Activated CD8-positive, alpha-beta T cell treated with anti-CD3 and anti-CD28 coated beads for 36 hours (primary cell): ENCODE data around the gene EDN3. TPM values are rescaled to one million over a fixed set of nuclear protein-coding genes. Genes with fewer than 3 reads are reported as not detected.

Experiments
- ATAC-seq: fragments of 200-7000 bp; cut with Tn5 transposase; one replicate; pipeline ENCODE4 v1.10.0; 2021; ENCODE audit warnings: mild to moderate bottlenecking, moderate library complexity
- CTCF ChIA-PET: fragments of 350-600 bp; sonication (Branson Sonifier 250); formaldehyde crosslinking; loops from one replicate; lab custom pipeline; 2021; ENCODE audit warnings: antibody characterized with exemption; lab: Charles Lee
- POLR2A ChIA-PET: fragments of 350-600 bp; sonication (Branson Sonifier 250); formaldehyde crosslinking; loops from one replicate; lab custom pipeline; 2021; ENCODE audit warnings: antibody characterized with exemption; lab: Charles Lee
- DNase-seq: peaks from one replicate; pipeline ENCODE4 v3.0.0-alpha.2; 2020
- H3K27ac Mint-ChIP-seq: one replicate; pipeline ENCODE4 v1.8.0; 2021; ENCODE audit warnings: mild to moderate bottlenecking, mixed read lengths
- H3K27me3 Mint-ChIP-seq: one replicate; pipeline ENCODE4 v1.8.0; 2021; ENCODE audit warnings: mixed read lengths
- H3K36me3 Mint-ChIP-seq: one replicate; pipeline ENCODE4 v1.8.0; 2021; ENCODE audit warnings: low read depth, mixed read lengths
- H3K4me1 Mint-ChIP-seq: one replicate; pipeline ENCODE4 v1.8.0; 2021; ENCODE audit warnings: low read depth, mixed read lengths
- H3K4me3 Mint-ChIP-seq: one replicate; pipeline ENCODE4 v1.8.0; 2021; ENCODE audit warnings: mild to moderate bottlenecking, moderate library complexity, mixed read lengths
- H3K9me3 Mint-ChIP-seq: one replicate; pipeline ENCODE4 v1.8.0; 2021; ENCODE audit warnings: mixed read lengths
- intact Hi-C: fragments of 100-400 bp; cut with micrococcal nuclease; formaldehyde crosslinking; loops from one replicate; pipeline ENCODE4 v1.10.0; 2022
- total RNA-seq, 2 experiments: library from RNA; stranded (reverse); gene quantifications; one replicate each; pipeline ENCODE4 v1.2.3, GENCODE V29; 2021
- TF ChIP-seq, protein P1 (sequence below): fragments of 200-600 bp; IDR thresholded peaks from one replicate; pipeline ENCODE4 v1.8.0; 2022; ENCODE audit warnings: antibody characterized with exemption, mild to moderate bottlenecking

Gene EDN3
- total RNA-seq, 2 experiments from 2014 or later = 0.09 TPM; not detected in 1

DNA sequence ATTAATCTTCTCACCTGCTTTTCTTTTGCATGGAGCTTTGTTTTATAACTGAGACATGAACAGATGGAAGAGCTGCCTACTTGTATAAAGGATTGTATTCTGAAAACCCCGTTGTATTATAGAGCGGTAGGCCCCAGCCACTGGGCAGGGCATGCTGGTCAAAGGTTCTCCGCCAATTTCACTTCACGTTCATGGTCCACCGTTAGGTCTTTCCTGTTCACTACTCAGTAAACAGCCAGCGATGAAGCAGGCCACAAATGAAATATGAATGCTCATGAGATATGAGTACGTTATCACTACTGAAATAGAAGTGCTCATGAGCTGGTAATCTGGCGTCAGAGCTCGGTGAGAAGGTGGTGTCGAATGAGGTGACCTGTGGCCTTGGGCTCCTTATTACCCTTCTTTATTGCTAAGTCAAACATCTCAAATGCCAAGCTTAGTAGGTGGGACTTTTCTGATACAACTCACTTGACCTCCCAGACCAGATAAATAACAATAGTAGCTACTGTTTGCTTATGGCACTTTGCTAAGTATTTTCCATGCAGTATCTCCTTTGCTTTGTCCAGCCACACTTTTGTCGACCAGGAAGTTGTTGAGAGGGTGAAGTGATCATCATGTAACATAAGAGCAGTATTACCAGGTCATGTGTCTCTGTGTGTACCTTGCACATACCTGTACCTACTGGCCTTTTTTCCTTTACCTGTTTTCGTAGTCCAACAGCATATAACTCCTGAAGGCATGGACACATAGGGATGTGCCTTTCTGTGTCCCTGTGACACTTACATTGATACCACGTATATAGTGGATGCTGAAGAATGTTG lies 16.7 kb downstream of the EDN3 start:
- Mint-ChIP-seq H3K27ac (no peak overlapping the region), H3K4me1 (no peaks in the 10 kb centered on the region), H3K36me3 (no peaks in the 10 kb centered on the region), H3K4me3 (no peak overlapping the region), H3K9me3 (no peaks in the 10 kb centered on the region), H3K27me3 (no peaks in the 10 kb centered on the region)
- CTCF ChIA-PET = no interaction called here
- no peak for ATAC-seq
- intact Hi-C loops = no loop called here
- POLR2A ChIA-PET = no interaction called here
- DNase-seq = no peak
- TF ChIP-seq, protein P1, sequence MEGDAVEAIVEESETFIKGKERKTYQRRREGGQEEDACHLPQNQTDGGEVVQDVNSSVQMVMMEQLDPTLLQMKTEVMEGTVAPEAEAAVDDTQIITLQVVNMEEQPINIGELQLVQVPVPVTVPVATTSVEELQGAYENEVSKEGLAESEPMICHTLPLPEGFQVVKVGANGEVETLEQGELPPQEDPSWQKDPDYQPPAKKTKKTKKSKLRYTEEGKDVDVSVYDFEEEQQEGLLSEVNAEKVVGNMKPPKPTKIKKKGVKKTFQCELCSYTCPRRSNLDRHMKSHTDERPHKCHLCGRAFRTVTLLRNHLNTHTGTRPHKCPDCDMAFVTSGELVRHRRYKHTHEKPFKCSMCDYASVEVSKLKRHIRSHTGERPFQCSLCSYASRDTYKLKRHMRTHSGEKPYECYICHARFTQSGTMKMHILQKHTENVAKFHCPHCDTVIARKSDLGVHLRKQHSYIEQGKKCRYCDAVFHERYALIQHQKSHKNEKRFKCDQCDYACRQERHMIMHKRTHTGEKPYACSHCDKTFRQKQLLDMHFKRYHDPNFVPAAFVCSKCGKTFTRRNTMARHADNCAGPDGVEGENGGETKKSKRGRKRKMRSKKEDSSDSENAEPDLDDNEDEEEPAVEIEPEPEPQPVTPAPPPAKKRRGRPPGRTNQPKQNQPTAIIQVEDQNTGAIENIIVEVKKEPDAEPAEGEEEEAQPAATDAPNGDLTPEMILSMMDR = no peak

DNA sequence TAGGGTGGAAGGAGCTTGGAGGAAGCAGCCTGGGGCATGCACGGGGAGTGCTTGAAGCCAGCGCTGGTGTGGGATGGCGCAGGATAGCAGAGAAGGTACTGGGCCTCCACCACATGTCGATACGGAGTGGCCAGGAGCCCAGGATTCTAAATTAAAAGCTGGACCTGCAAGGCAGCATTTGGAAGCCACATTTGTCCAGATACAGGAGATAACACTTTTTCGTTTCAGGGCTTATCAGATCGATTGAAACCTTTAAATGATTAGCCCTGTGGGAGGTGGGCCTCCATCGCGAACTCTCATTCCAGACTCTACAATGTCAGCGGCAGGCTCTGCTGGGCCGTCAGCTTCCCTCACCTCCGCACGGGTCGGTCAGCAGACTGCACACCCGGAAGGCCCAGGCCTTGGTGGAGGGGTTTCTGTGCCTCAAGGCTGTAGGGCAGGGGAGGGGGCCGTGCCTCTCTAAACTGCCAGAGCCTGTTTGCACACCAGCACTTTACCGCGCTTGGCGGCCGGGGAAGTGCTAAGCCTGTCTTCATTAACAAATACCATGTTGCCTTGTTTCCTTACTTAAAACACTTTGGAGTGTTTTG lies 17.9 kb downstream of the EDN3 start:
- DNase-seq = no peak
- CTCF ChIA-PET = no interaction called here
- no peaks in the 10 kb centered on the region for H3K36me3 Mint-ChIP-seq
- intact Hi-C loops = no loop called here
- no peak overlapping the region for H3K27ac Mint-ChIP-seq
- POLR2A ChIA-PET = no interaction called here
- H3K9me3 Mint-ChIP-seq = no peaks in the 10 kb centered on the region
- no peaks in the 10 kb centered on the region for H3K27me3 Mint-ChIP-seq
- TF ChIP-seq, protein P1 = no peak
- no peaks in the 10 kb centered on the region for H3K4me1 Mint-ChIP-seq
- no peak for ATAC-seq
- no peak overlapping the region for H3K4me3 Mint-ChIP-seq

DNA sequence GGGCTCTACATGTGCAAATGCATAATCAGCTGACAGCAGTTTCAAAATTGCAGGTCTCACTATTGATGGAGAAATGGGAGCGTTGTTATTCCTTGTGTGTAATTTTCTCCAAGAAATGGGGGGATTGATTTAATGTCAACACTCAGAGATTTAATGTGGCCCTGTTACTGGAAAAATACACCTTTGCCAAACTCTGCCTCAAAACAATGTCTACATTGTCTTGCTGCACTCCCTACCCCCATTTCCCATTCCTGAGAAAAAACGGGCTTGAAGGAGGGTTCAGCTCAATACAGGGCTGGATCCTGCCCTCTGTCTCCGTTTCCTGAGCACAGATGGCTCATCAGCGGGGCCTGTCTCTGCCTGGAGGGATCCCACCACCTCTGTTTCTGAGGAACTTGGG lies 18.4 kb downstream of the EDN3 start:
- no peaks in the 10 kb centered on the region for H3K9me3 Mint-ChIP-seq
- no peaks in the 10 kb centered on the region for H3K27me3 Mint-ChIP-seq
- CTCF ChIA-PET = interaction anchor here (1.0 kb wide), 1 partner anchor 85 kb away, joined by 3 read pairs; no protein-coding TSS in a partner anchor
- DNase-seq (no peak), ATAC-seq (no peak)
- no peaks in the 10 kb centered on the region for H3K4me1 Mint-ChIP-seq
- TF ChIP-seq, protein P1 = no peak
- no peak overlapping the region for H3K27ac Mint-ChIP-seq
- intact Hi-C loops = no loop called here
- no peaks in the 10 kb centered on the region for H3K36me3 Mint-ChIP-seq
- POLR2A ChIA-PET = no interaction called here
- no peak overlapping the region for H3K4me3 Mint-ChIP-seq

DNA sequence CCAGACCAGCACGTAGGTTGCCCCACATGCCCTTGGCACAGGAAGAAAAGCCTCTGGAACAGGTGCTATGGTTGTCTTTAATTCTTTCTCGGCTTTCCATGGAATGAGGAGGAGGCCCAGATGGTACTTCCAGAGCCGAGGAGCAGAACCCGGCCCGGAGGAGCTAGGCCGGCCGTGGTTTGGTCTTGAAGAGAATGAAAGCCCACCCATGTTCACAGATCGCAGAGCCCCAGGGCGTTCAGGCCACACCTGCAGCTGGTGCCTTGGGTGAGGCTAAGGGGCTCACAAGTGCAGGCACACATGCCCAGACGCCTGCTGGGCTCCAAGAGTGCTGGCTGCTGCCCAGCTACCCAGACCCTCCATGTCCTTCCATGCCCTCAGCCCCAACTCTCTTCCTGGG lies 20.0 kb downstream of the EDN3 start:
- Mint-ChIP-seq H3K27ac (no peak overlapping the region), H3K4me3 (no peak overlapping the region), H3K9me3 (no peaks in the 10 kb centered on the region), H3K36me3 (no peaks in the 10 kb centered on the region), H3K4me1 (no peaks in the 10 kb centered on the region), H3K27me3 (no peaks in the 10 kb centered on the region)
- ChIA-PET CTCF (no interaction called here), POLR2A (no interaction called here)
- no peak for DNase-seq
- ATAC-seq = no peak
- TF ChIP-seq, protein P1 = no peak
- intact Hi-C loops = no loop called here
